Limb (tissue), 2 donors: Measurements from ENCODE around the gene FRRS1L.

Experiments used
- DNase-seq, 2 donors: peaks; one replicate each; pipeline ENCODE4 v3.0.0-alpha.2; 2016; ENCODE audit errors: extremely low spot score in 2 of 2

The FRRS1L gene

GRCh38 chr9:109166771-109167601 is at the start of gene FRRS1L:
TSS of gene FRRS1L (minus strand) at chr9:109167249. CDS start at chr9:109167138, 111 bp downstream.
- DNase-seq: peak in 1 of 2 donors; percentile 79

GRCh38 chr9:109214414-109214813 is 47.4 kb upstream of the FRRS1L start:
- no peak for DNase-seq

- DNase-seq: no peak
Measured at GRCh38 chr9:109213285-109214121, 46.5 kb upstream of the FRRS1L start.

GRCh38 chr9:109212768-109213167 is 45.7 kb upstream of the FRRS1L start:
- no peak for DNase-seq

GRCh38 chr9:109206670-109207069 is 39.6 kb upstream of the FRRS1L start:
- DNase-seq: no peak

- DNase-seq: no peak
Measured at GRCh38 chr9:109205526-109205925, 38.5 kb upstream of the FRRS1L start.

GRCh38 chr9:109203761-109204360 is 36.8 kb upstream of the FRRS1L start:
- DNase-seq: no peak

- DNase-seq: no peak
Measured at GRCh38 chr9:109199676-109200075, 32.6 kb upstream of the FRRS1L start.

- DNase-seq: no peak
Measured at GRCh38 chr9:109198736-109199382, 31.8 kb upstream of the FRRS1L start.

- DNase-seq: no peak
Measured at GRCh38 chr9:109193974-109194556, 27.0 kb upstream of the FRRS1L start.

GRCh38 chr9:109192732-109193361 is 25.8 kb upstream of the FRRS1L start:
- DNase-seq: peak in 1 of 2 donors; percentile 50

- DNase-seq: no peak
Measured at GRCh38 chr9:109191746-109192145, 24.7 kb upstream of the FRRS1L start.

GRCh38 chr9:109190151-109190550 is 23.1 kb upstream of the FRRS1L start:
- DNase-seq: no peak

GRCh38 chr9:109186857-109187520 is 19.9 kb upstream of the FRRS1L start:
- DNase-seq: no peak

GRCh38 chr9:109182940-109183798 is 16.1 kb upstream of the FRRS1L start:
- DNase-seq: no peak

- DNase-seq: no peak
Measured at GRCh38 chr9:109182550-109182939, 15.5 kb upstream of the FRRS1L start.

GRCh38 chr9:109181284-109181683 is 14.2 kb upstream of the FRRS1L start:
- DNase-seq: no peak

- no peak for DNase-seq
Measured at GRCh38 chr9:109179801-109180523, 12.9 kb upstream of the FRRS1L start.

- DNase-seq: no peak
Measured at GRCh38 chr9:109176963-109177362, 9.9 kb upstream of the FRRS1L start.
